ENCODE measurements around the gene APLP2.
"Not testable (repeated sequence)": the region's sequence is repeated elsewhere in the genome, so short reads cannot be mapped to it uniquely, and the experiment has no call there.

APLP2 gene

DNA sequence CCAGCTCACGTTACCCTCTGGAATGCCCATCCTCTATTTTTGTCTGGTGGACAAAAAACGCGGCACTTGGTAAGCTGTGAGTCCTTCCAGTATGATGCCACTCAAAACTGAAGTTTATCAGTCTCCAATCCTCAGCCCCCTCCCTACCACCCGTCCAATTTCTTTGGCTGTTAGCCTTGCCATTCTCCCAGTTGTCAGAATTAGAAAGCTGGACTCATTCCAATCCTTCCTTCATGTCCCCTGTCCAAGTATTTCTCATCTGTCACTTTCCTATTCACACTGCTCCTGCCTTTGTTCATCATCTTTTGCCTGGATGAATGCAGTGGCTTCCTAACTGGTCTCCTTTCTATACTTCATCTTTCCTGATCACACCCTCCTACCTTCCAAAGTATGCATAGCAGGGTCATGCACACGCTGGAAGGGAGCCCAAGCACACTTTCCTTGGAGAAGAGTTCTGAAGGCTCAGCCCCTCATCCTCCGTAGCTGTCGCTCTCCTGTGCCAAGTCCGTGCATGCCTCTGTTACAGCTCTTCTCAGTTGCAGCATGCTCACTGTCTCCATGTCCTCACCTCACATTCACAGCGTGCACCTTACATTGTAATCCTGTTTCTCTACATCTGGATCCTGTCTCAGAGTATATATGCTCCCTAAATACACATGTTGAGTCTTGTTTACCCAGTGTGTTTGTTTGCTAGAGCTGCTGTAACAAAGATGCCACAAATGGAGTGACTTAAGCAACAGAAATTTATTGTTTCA is 19.4 kb downstream of the APLP2 start:
- TF ChIP-seq, protein P1, sequence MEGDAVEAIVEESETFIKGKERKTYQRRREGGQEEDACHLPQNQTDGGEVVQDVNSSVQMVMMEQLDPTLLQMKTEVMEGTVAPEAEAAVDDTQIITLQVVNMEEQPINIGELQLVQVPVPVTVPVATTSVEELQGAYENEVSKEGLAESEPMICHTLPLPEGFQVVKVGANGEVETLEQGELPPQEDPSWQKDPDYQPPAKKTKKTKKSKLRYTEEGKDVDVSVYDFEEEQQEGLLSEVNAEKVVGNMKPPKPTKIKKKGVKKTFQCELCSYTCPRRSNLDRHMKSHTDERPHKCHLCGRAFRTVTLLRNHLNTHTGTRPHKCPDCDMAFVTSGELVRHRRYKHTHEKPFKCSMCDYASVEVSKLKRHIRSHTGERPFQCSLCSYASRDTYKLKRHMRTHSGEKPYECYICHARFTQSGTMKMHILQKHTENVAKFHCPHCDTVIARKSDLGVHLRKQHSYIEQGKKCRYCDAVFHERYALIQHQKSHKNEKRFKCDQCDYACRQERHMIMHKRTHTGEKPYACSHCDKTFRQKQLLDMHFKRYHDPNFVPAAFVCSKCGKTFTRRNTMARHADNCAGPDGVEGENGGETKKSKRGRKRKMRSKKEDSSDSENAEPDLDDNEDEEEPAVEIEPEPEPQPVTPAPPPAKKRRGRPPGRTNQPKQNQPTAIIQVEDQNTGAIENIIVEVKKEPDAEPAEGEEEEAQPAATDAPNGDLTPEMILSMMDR (IDR thresholded peaks at IDR 0.05; ENCODE audit: low read depth, low read length): no peak
- H3K4me3 ChIP-seq (ENCODE audit: low read depth, low read length): no peak overlapping the region

DNA sequence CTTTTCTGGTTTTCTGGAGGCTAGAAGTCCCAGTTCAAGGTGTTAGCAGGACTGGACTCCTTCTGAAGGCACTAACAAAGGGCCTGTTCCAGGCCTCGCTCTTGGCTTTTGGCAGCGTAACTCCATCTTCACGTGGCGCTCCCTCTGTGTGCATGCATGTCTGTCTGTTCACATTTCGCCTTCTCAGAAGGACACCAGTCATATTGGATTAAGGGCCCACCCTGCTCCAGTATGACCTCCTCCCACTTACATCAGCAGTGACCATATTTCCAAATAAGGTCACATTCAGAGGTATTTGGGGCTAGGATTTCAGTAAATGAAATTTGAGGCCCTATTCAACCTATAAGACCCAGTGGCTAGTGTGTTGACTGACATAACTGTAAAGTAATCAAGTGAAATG is 20.0 kb downstream of the APLP2 start:
- no peak overlapping the region for H3K4me3 ChIP-seq (ENCODE audit: low read depth, low read length)
- TF ChIP-seq, protein P1 (IDR thresholded peaks at IDR 0.05; ENCODE audit: low read depth, low read length): no peak

DNA sequence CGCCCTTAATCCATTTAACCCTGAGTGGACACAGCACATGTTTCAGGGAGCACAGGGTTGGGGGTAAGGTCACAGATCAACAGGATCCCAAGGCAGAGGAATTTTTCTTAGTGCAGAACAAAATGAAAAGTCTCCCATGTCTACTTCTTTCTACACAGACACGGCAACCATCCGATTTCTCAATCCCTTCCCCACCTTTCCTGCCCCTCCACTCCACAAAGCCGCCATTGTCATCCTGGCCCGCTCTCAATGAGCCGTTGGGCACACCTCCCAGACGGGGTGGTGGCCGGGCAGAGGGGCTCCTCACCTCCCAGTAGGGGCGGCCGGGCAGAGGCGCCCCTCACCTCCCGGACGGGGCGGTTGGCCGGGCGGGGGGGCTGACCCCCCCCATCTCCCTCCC is 20.8 kb downstream of the APLP2 start:
- not testable (repeated sequence) for H3K4me3 ChIP-seq (ENCODE audit: low read depth, low read length)

DNA sequence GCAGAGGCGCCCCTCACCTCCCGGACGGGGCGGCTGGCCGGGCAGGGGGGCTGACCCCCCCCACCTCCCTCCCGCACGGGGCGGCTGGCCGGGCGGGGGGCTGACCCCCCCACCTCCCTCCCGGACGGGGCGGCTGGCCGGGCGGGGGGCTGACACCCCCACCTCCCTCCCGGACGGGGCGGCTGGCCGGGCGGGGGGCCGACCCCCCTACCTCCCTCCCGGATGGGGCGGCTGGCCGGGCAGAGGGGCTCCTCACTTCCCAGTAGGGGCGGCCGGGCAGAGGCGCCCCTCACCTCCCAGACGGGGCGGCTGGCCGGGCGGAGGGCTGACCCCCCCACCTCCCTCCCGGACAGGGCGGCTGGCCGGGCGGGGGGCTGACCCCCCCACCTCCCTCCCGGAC is 21.5 kb downstream of the APLP2 start:
- H3K4me3 ChIP-seq (ENCODE audit: low read depth, low read length): not testable (repeated sequence)

DNA sequence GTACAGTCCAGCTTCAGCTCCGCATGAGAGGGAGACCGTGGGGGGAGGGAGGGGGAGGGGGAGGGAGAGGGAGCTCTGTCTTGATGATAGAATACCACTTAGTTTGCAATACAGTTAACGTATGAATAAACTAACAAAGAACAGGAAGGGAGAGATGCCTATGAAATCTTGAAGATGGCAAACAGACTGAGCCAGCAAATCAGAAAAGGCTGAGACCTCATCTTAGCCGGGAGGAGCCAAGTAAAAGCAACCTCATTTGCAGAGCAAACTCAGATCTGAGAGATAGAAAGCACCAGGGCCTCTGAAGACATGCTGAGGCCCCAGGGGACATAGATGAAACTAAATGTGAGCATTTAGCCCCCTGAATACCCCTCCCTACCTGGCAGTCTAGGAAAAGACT is 23.0 kb downstream of the APLP2 start:
- TF ChIP-seq, protein P1 (IDR thresholded peaks at IDR 0.05; ENCODE audit: low read depth, low read length): no peak
- H3K4me3 ChIP-seq (ENCODE audit: low read depth, low read length): no peak overlapping the region

DNA sequence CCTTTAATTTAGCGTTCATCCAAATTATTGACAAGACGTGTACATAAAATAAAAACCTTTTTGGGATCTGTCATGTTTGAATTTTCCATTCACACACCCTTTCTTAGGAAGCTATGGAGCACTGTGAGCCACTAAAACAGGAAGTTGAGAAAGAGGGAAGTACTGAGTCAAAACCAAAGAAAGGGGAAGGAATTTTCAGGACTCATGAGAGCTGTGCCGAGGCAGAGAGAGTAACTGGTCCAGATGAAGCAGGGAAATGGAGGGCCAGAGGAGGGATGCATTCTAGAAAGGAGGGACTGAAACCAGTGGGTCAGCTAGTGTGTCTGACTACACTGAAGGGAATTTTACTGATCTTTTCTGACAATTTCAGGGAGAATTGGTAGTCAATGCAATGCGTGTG is 24.9 kb downstream of the APLP2 start:
- no peak overlapping the region for H3K4me3 ChIP-seq (ENCODE audit: low read depth, low read length)
- TF ChIP-seq, protein P1 (IDR thresholded peaks at IDR 0.05; ENCODE audit: low read depth, low read length): no peak

DNA sequence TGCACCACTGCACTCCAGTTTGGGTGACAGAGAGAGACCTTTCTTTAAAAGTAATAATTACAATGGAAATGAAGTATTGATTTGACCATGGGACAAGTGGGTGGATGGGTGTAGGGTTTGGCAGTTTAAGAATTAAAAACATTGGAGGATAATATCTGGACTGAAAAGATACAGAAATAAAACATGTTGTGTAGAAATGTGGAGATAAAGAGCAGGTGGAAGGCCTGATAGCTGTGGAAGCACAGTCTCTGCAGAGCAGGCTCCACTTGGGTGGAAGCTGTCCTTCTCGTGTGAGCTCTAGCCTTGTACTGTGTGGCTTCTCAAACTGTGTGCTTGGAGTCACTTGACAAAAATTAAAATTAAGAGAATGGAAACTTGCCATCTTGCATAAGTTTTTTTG is 25.6 kb downstream of the APLP2 start:
- TF ChIP-seq, protein P1 (IDR thresholded peaks at IDR 0.05; ENCODE audit: low read depth, low read length): no peak
- H3K4me3 ChIP-seq (ENCODE audit: low read depth, low read length): no peak overlapping the region

DNA sequence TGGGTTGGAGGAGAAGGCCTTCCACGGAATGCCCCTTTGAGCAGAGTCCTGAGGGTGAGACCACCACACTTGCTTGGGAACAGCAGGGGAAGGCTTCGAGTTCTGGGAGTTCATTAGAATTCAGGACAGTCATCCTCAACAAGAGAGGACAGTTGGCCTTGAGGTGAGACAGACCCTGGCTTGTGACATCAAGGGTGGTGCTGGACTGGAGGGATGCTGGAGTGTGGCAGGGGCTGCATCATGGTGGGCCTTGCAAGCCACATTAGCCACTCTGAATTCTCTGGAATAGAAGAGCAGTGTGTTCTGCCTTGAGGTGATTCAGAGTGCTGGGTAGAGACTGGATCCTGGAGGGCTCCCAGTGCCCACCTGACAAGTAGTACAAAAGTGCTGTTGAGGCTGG is 26.3 kb downstream of the APLP2 start:
- no peak overlapping the region for H3K4me3 ChIP-seq (ENCODE audit: low read depth, low read length)
- TF ChIP-seq, protein P1 (IDR thresholded peaks at IDR 0.05; ENCODE audit: low read depth, low read length): no peak

Data from WI38 (cell line).